CD14-positive monocyte (primary cell): Measurements from ENCODE around the gene CREB5. TPM values are rescaled to one million over a fixed set of nuclear protein-coding genes. Genes with fewer than 3 reads are reported as not detected.
A peak's percentile ranks its signal among the peaks of the same experiment; 100 is the strongest.

Experiments used
- DNase-seq, 3 donors: peaks; one replicate each; pipeline ENCODE4 v3.0.0-alpha.2; 2011 to 2022
- H2AFZ ChIP-seq: 2 replicates; pipeline ENCODE4 v1.6.0; 2012; ENCODE audit warnings: mild to moderate bottlenecking, low read depth, low read length, inconsistent platforms; ENCODE audit not compliant: insufficient read depth, poor library complexity, severe bottlenecking
- H3K27ac ChIP-seq, 2 donors: 1 replicate in 1 of 2; 2 replicates in 1 of 2; pipeline ENCODE4 v1.5.1; 2012 to 2013; ENCODE audit warnings: low read length in 2 of 2, control low read depth in 1 of 2, inconsistent platforms in 1 of 2, low read depth in 1 of 2, mild to moderate bottlenecking in 1 of 2
- H3K27me3 ChIP-seq, 2 donors: one replicate each; pipeline versions ENCODE4 v1.6.0 to v1.6.1; 2011 to 2013; ENCODE audit warnings: low read length in 2 of 2; ENCODE audit not compliant: control insufficient read depth in 2 of 2, insufficient read depth in 2 of 2
- H3K36me3 ChIP-seq, 2 donors: replicated peaks in 1 of 2; 1 replicate in 1 of 2; 2 replicates in 1 of 2; pipeline versions ENCODE4 v1.5.1 to v1.6.1; 2012 to 2013; ENCODE audit warnings: low read length in 2 of 2, control low read depth in 1 of 2, inconsistent platforms in 1 of 2, mild to moderate bottlenecking in 1 of 2; ENCODE audit not compliant: insufficient read depth in 2 of 2, control insufficient read depth in 1 of 2
- H3K4me1 ChIP-seq, 2 donors: 1 replicate in 1 of 2; 2 replicates in 1 of 2; pipeline versions ENCODE4 v1.5.1 to v1.6.1; 2012 to 2013; ENCODE audit warnings: low read length in 2 of 2, control low read depth in 1 of 2, inconsistent platforms in 1 of 2, mild to moderate bottlenecking in 1 of 2, moderate library complexity in 1 of 2; ENCODE audit not compliant: insufficient read depth in 2 of 2, control insufficient read depth in 1 of 2
- H3K4me2 ChIP-seq: replicated peaks from 2 replicates; pipeline ENCODE3; 2012; ENCODE audit warnings: low read length, moderate library complexity, mild to moderate bottlenecking; ENCODE audit not compliant: poor library complexity, severe bottlenecking; ENCODE audit errors: extremely low read depth
- H3K4me3 ChIP-seq, 3 experiments: fragments of 200-600 bp in 1 of 3; sonication (generic) in 1 of 3; replicated peaks in 1 of 3; 1 replicate in 2 of 3; 2 replicates in 1 of 3; pipeline ENCODE4 v1.5.1; 2011 to 2013; ENCODE audit warnings: low read length in 3 of 3, mild to moderate bottlenecking in 3 of 3, control low read depth in 2 of 3, low read depth in 2 of 3, inconsistent platforms in 1 of 3, moderate library complexity in 1 of 3
- H3K79me2 ChIP-seq: 2 replicates; pipeline ENCODE4 v1.6.0; 2012; ENCODE audit warnings: mild to moderate bottlenecking, control low read depth, inconsistent platforms, low read length, moderate library complexity; ENCODE audit not compliant: insufficient read depth
- H3K9ac ChIP-seq: 2 replicates; pipeline ENCODE4 v1.6.0; 2017; ENCODE audit warnings: low read length, mild to moderate bottlenecking; ENCODE audit not compliant: insufficient read depth, poor library complexity, severe bottlenecking
- H3K9me3 ChIP-seq, 2 donors: replicated peaks in 1 of 2; 1 replicate in 1 of 2; 2 replicates in 1 of 2; pipeline versions ENCODE4 v1.5.1 to v1.6.1; 2012 to 2013; ENCODE audit warnings: low read length in 2 of 2, control low read depth in 1 of 2; ENCODE audit not compliant: control insufficient read depth in 1 of 2, insufficient read depth in 1 of 2
- H4K20me1 ChIP-seq: 2 replicates; pipeline ENCODE4 v1.6.0; 2012; ENCODE audit warnings: mild to moderate bottlenecking, low read length, control low read depth, moderate library complexity; ENCODE audit not compliant: insufficient read depth
- H3K27ac Mint-ChIP-seq, 7 donors: one replicate each; pipeline ENCODE4 v1.8.0; 2020; ENCODE audit warnings: mild to moderate bottlenecking in 7 of 7, mixed read lengths in 7 of 7, moderate library complexity in 6 of 7, inconsistent platforms in 2 of 7
- H3K27me3 Mint-ChIP-seq, 3 donors: one replicate each; pipeline ENCODE4 v1.8.0; 2021 to 2022; ENCODE audit warnings: low read depth in 3 of 3, mild to moderate bottlenecking in 3 of 3, mixed read lengths in 3 of 3, moderate library complexity in 3 of 3, inconsistent platforms in 1 of 3
- H3K36me3 Mint-ChIP-seq, 2 donors: one replicate each; pipeline ENCODE4 v1.8.0; 2020; ENCODE audit warnings: mixed read lengths in 2 of 2, inconsistent platforms in 1 of 2, mild to moderate bottlenecking in 1 of 2
- H3K4me1 Mint-ChIP-seq: one replicate; pipeline ENCODE4 v1.8.0; 2020; ENCODE audit warnings: mild to moderate bottlenecking, mixed read lengths
- H3K4me3 Mint-ChIP-seq, 2 donors: one replicate each; pipeline ENCODE4 v1.8.0; 2020; ENCODE audit warnings: mild to moderate bottlenecking in 2 of 2, mixed read lengths in 2 of 2, moderate library complexity in 1 of 2
- H3K9me3 Mint-ChIP-seq, 7 donors: one replicate each; pipeline ENCODE4 v1.8.0; 2020 to 2022; ENCODE audit warnings: mixed read lengths in 7 of 7, mild to moderate bottlenecking in 6 of 7, moderate library complexity in 6 of 7, inconsistent platforms in 2 of 7
- WGBS: methylation state at CpG from one replicate; pipeline ENCODE4 v1.1.5; 2013; ENCODE audit warnings: missing lambda C conversion rate; ENCODE audit not compliant: insufficient coverage; 5-methylcytosine and 5-hydroxymethylcytosine counted together
- intact Hi-C, 2 donors: fragments of 100-400 bp; cut with micrococcal nuclease; formaldehyde crosslinking; loops; one replicate each; pipeline versions ENCODE4 v1.15.0 to v1.15.1; 2023
- polyA plus RNA-seq, 3 donors: library from polyadenylated mRNA; depleted of rRNA in 1 of 3; unstranded in 2 of 3; stranded (reverse) in 1 of 3; fragments of 300-500 nt in 2 of 3; fragments of >200 nt in 1 of 3; fragmentation: Illumina TruSeq in 2 of 3; gene quantifications; 1 replicate in 2 of 3; 2 replicates in 1 of 3; pipeline ENCODE4 v1.2.3, GENCODE V29; 2012 to 2021
- TF ChIP-seq, protein P1 (sequence below): fragments of 200-600 bp; IDR thresholded peaks from one replicate; pipeline ENCODE4 v1.8.0; 2022; ENCODE audit warnings: antibody characterized with exemption, mild to moderate bottlenecking

Gene CREB5
- polyA plus RNA-seq, 3 donors = 25.1 to 72.3 (median 44.2) TPM

DNA sequence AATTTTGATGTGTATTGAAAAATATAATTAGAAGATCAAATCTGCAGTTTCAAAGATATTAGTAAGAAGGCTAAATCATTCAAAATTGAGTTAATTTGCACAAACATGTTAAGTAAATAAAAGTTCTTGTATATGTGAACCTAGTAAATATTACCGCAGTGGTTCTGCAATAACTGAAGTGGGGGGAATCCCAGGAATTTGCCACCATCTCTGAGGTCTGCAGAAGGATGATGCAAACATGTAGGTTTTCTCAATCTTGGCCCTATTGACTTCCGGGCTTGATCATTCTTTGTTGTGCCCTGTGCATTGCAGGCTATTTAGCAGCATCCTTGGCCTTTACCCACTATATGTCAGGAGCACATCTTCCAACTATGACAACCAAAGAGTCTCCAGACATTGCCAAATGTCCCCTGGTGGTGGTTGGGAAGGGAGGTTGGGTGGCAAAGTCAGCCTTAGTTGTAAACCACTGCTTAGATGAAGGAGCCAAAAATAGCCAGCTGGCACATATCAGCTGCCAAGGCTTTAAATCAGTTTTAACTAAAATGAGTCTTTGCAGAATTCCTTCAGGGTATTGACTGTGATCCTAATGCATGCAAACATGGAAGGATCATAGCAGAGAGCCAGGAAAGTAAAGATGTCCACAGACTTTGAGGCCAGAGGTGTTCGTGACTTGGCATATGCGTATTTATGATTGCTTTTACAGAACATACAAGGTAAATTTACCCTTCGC is 399.5 kb downstream of the CREB5 start:
- WGBS = 81% methylated on average over 3 of the region's 5 CpGs
- Histone ChIP-seq H3K27me3 (no peaks in the 10 kb centered on the region), H3K79me2 (no peaks in the 10 kb centered on the region), H3K4me2 (no peak overlapping the region), H3K4me1 (peaks cover 15 to 17% of the 10 kb centered on the region in 2 donors), H4K20me1 (peaks cover 60% of the 10 kb centered on the region), H2AFZ (no peak overlapping the region), H3K9me3 (no peaks in the 10 kb centered on the region), H3K4me3 (no peak overlapping the region), H3K9ac (no peak overlapping the region), H3K27ac (no peak overlapping the region), H3K36me3 (peaks cover 37 to 85% of the 10 kb centered on the region in 2 donors)
- peaks cover 70 to 83% of the 10 kb centered on the region in 2 donors for H3K36me3 Mint-ChIP-seq
- H3K27ac Mint-ChIP-seq = no peak overlapping the region
- peaks cover 0 to 2% (median 0%) of the 10 kb centered on the region in 3 donors for H3K27me3 Mint-ChIP-seq
- DNase-seq = peak in 1 of 3 donors; percentile 22
- TF ChIP-seq, protein P1, sequence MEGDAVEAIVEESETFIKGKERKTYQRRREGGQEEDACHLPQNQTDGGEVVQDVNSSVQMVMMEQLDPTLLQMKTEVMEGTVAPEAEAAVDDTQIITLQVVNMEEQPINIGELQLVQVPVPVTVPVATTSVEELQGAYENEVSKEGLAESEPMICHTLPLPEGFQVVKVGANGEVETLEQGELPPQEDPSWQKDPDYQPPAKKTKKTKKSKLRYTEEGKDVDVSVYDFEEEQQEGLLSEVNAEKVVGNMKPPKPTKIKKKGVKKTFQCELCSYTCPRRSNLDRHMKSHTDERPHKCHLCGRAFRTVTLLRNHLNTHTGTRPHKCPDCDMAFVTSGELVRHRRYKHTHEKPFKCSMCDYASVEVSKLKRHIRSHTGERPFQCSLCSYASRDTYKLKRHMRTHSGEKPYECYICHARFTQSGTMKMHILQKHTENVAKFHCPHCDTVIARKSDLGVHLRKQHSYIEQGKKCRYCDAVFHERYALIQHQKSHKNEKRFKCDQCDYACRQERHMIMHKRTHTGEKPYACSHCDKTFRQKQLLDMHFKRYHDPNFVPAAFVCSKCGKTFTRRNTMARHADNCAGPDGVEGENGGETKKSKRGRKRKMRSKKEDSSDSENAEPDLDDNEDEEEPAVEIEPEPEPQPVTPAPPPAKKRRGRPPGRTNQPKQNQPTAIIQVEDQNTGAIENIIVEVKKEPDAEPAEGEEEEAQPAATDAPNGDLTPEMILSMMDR = no peak
- H3K4me1 Mint-ChIP-seq = peaks cover 17% of the 10 kb centered on the region
- H3K4me3 Mint-ChIP-seq = no peak overlapping the region
- intact Hi-C loops = no loop called here
- peaks cover 0 to 2% (median 0%) of the 10 kb centered on the region in 7 donors for H3K9me3 Mint-ChIP-seq

DNA sequence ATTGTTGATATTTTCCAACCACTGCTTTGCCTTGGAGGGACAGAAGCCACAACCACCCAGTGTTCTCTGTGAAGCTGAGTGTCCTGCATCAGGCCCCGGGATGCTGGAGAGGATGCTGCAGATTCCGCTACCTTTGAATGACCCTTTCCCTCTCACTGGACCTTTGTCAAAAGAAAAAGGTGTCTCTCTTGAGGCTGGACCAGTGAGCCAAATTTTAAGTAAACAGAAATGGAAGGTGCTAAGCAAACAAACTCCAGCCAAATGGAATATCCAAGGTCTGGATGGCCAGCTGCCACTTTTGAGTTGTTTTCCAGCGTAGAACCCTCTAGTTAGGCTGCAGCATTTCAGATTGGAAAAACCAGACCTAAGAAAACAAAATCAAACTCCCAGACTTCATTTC is 400.3 kb downstream of the CREB5 start:
- Histone ChIP-seq H4K20me1 (peaks cover 59% of the 10 kb centered on the region), H3K27ac (no peak overlapping the region), H3K9me3 (no peaks in the 10 kb centered on the region), H3K4me2 (no peak overlapping the region), H3K9ac (no peak overlapping the region), H3K27me3 (no peaks in the 10 kb centered on the region), H3K4me1 (peaks cover 15 to 17% of the 10 kb centered on the region in 2 donors), H3K4me3 (no peak overlapping the region), H3K79me2 (no peaks in the 10 kb centered on the region), H3K36me3 (peaks cover 39 to 85% of the 10 kb centered on the region in 2 donors), H2AFZ (no peak overlapping the region)
- TF ChIP-seq, protein P1 = no peak
- Mint-ChIP-seq H3K27me3 (peaks cover 0 to 2% (median 1%) of the 10 kb centered on the region in 3 donors), H3K36me3 (peaks cover 72 to 82% of the 10 kb centered on the region in 2 donors), H3K27ac (no peak overlapping the region), H3K4me1 (peaks cover 17% of the 10 kb centered on the region), H3K9me3 (peaks cover 0 to 2% (median 0%) of the 10 kb centered on the region in 7 donors), H3K4me3 (no peak overlapping the region)
- no CpG with 5 or more reads among the region's 3 CpGs for WGBS
- no peak for DNase-seq
- intact Hi-C loops = no loop called here
